Colonic mucosa (tissue), 4 donors: ENCODE results near the gene KCNK3. TPM values are rescaled to one million over a fixed set of nuclear protein-coding genes. Genes with fewer than 3 reads are reported as not detected.
"Not testable (repeated sequence)": the region's sequence is repeated elsewhere in the genome, so short reads cannot be mapped to it uniquely, and the experiment has no call there.

Experiments
- DNase-seq: peaks from one replicate; pipeline ENCODE4 v3.0.0-alpha.2; 2020
- H3K27ac ChIP-seq: fragments of 200-600 bp; one replicate; pipeline ENCODE4 v1.8.0; 2021
- H3K27me3 ChIP-seq: fragments of 200-600 bp; one replicate; pipeline ENCODE4 v1.8.0; 2021
- H3K36me3 ChIP-seq: fragments of 200-600 bp; one replicate; pipeline ENCODE4 v1.8.0; 2021
- H3K4me1 ChIP-seq: fragments of 200-600 bp; one replicate; pipeline ENCODE4 v1.8.0; 2021; ENCODE audit warnings: mild to moderate bottlenecking
- H3K4me3 ChIP-seq: fragments of 200-600 bp; one replicate; pipeline ENCODE4 v1.8.0; 2021
- H3K9ac ChIP-seq, 2 donors: one replicate each; pipeline ENCODE4 v1.7.0; 2013; ENCODE audit warnings: control low read depth in 2 of 2, low read depth in 2 of 2, low read length in 2 of 2
- H3K9me3 ChIP-seq: fragments of 200-600 bp; one replicate; pipeline ENCODE4 v1.8.0; 2021
- intact Hi-C: fragments of 100-400 bp; cut with DNase I; formaldehyde crosslinking; loops from one replicate; pipeline ENCODE4 v1.14.1; 2022
- total RNA-seq, 2 donors: library from RNA; stranded (reverse); fragmentation: NEBNext Ultra II Directional in 1 of 2; extraction: Animal tissue kit (Norgen Biotek cat#: 25700) in 1 of 2; gene quantifications; one replicate each; pipeline ENCODE4 v1.2.1, GENCODE V29; 2021
- TF ChIP-seq, protein P1 (sequence below): fragments of 200-600 bp; IDR thresholded peaks from one replicate; pipeline ENCODE4 v1.8.0; 2022; ENCODE audit warnings: antibody characterized with exemption, mild to moderate bottlenecking
- donor health status: healthy.
- donor health status: DM: no; HTN: no; CAD: no.
- donor health status: DM: no; HTN: no; CAD: no.

Gene KCNK3
- total RNA-seq, 2 donors from 2014 or later, result 1.2 to 1.5 TPM

GRCh38 chr2:26746934-26747333 is 54.4 kb downstream of the KCNK3 start:
- intact Hi-C loops, result no loop called here

GRCh38 chr2:26749787-26750420 is 57.4 kb downstream of the KCNK3 start:
- H3K27ac ChIP-seq, H3K9me3 ChIP-seq, H3K4me3 ChIP-seq, intact Hi-C loops, H3K9ac ChIP-seq, H3K4me1 ChIP-seq, DNase-seq, H3K36me3 ChIP-seq, H3K27me3 ChIP-seq: not testable (repeated sequence)

More at GRCh38 chr2:26746934-26747333, 54.4 kb downstream of the KCNK3 start:
- Histone ChIP-seq H3K4me3 (no peak overlapping the region), H3K27ac (no peak overlapping the region), H3K4me1 (no peaks in the 10 kb centered on the region), H3K36me3 (no peaks in the 10 kb centered on the region), H3K9ac (no peak overlapping the region), H3K27me3 (no peaks in the 10 kb centered on the region), H3K9me3 (no peaks in the 10 kb centered on the region)
- TF ChIP-seq, protein P1, sequence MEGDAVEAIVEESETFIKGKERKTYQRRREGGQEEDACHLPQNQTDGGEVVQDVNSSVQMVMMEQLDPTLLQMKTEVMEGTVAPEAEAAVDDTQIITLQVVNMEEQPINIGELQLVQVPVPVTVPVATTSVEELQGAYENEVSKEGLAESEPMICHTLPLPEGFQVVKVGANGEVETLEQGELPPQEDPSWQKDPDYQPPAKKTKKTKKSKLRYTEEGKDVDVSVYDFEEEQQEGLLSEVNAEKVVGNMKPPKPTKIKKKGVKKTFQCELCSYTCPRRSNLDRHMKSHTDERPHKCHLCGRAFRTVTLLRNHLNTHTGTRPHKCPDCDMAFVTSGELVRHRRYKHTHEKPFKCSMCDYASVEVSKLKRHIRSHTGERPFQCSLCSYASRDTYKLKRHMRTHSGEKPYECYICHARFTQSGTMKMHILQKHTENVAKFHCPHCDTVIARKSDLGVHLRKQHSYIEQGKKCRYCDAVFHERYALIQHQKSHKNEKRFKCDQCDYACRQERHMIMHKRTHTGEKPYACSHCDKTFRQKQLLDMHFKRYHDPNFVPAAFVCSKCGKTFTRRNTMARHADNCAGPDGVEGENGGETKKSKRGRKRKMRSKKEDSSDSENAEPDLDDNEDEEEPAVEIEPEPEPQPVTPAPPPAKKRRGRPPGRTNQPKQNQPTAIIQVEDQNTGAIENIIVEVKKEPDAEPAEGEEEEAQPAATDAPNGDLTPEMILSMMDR, result no peak
- DNase-seq, result no peak

GRCh38 chr2:26750467-26750866 is 57.9 kb downstream of the KCNK3 start:
- H3K4me1 ChIP-seq, H3K9me3 ChIP-seq, H3K9ac ChIP-seq, intact Hi-C loops, H3K27me3 ChIP-seq, H3K36me3 ChIP-seq, H3K4me3 ChIP-seq, H3K27ac ChIP-seq, DNase-seq: not testable (repeated sequence)

DNA sequence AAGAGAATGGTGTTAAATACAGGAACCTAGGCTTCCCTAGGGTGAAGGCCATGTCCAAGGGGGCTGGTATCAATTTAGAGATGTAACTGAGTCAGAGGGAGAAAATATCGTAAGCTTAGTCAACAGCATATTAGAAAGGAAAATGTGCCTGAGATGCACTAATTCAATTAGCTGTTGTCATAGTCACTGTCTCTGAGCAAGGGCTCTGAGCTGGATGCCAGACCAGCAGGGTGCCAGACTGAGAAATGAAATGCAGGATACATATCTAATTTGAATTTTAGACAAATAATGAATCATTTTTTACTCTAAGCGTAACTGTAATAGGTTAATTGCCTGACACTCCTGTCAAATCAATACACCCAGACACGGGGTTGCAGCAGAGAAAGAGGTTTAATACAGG is 60.1 kb downstream of the KCNK3 start:
- Histone ChIP-seq H3K27me3 (no peaks in the 10 kb centered on the region), H3K4me3 (no peak overlapping the region), H3K36me3 (no peaks in the 10 kb centered on the region), H3K9ac (no peak overlapping the region), H3K9me3 (no peaks in the 10 kb centered on the region), H3K4me1 (no peaks in the 10 kb centered on the region), H3K27ac (no peak overlapping the region)
- TF ChIP-seq, protein P1, result no peak
- no peak for DNase-seq
- intact Hi-C loops, result no loop called here

DNA sequence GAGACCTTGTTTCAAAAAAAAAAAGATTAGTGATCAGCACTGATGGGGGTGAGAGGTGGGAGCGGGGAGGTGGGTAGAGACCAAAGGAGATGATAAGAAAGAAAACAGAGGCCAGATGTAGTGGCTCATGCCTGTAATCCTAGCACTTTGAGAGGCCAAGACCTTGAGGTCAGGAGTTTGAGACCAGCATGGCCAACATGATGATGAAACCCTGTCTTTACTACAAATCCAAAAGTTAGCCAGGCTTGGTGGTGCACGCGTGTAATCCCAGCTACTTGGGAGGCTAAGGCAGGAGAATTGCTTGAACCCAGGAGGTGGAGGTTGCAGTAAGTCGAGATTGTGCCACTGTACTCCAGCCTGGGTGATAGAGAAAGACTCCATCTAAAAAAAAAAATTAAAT is 62.0 kb downstream of the KCNK3 start:
- H3K4me3 ChIP-seq, result no peak overlapping the region
- H3K27me3 ChIP-seq, result no peaks in the 10 kb centered on the region
- H3K9me3 ChIP-seq, result no peaks in the 10 kb centered on the region
- no peaks in the 10 kb centered on the region for H3K36me3 ChIP-seq
- TF ChIP-seq, protein P1, result no peak
- intact Hi-C loops, result no loop called here
- H3K27ac ChIP-seq, result no peak overlapping the region
- H3K4me1 ChIP-seq, result no peaks in the 10 kb centered on the region
- DNase-seq, result no peak
- no peak overlapping the region for H3K9ac ChIP-seq

- intact Hi-C loops, result no loop called here
- TF ChIP-seq, protein P1, result no peak
- no peaks in the 10 kb centered on the region for H3K4me1 ChIP-seq
- H3K9ac ChIP-seq, result no peak overlapping the region
- H3K4me3 ChIP-seq, result no peak overlapping the region
- no peak for DNase-seq
- no peaks in the 10 kb centered on the region for H3K27me3 ChIP-seq
- H3K36me3 ChIP-seq, result no peaks in the 10 kb centered on the region
- H3K9me3 ChIP-seq, result no peaks in the 10 kb centered on the region
- H3K27ac ChIP-seq, result no peak overlapping the region
Measured at GRCh38 chr2:26754972-26755670, 62.6 kb downstream of the KCNK3 start.
